ENCODE data around the gene FAM118B. TPM values are rescaled to one million over a fixed set of nuclear protein-coding genes. Genes with fewer than 3 reads are reported as not detected.

The FAM118B gene
- total and polyA plus RNA-seq, 2 of the 8 experiments (the other 6 are each of a cell fraction or from before 2014, with no cell fraction given), result 25.3 to 48.3 TPM

DNA sequence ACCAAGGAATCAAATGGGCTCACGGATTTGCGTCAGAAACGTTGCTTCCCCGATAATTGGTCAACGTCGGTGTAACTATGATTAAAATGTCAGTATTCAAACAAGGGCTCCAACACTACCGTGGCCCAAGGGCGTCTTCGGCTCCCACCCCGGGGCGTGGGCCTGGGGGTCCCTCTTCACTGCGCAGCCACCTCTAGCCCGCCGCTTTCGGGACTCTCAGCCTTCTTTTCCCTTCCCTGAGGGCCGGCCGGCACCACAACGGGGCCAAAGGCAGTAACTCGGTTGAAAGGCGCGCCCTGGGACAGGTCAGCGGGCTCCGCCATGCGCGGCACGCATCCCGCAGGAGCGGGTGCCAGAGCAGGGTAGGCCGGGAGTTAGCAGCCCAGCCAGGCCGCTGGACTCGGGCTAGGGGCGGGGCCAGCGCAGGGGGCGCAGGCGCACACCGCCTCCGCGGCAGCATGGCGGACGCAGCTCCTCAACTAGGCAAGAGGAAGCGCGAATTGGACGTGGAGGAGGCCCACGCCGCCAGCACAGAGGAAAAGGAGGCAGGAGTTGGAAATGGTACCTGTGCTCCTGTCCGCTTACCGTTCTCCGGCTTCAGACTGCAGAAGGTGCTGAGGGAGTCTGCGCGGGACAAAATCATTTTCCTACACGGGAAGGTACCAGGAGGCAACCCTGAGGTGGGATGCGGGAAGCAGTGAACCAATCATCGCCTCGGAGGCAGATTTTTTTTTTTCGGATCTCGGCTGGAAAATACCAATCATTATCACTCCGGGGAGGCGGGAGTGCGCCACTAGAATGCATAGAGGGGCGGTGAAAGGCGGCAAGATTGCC is 92.3 kb downstream of the FAM118B start, which contains the start of gene DCPS (continued):
- no peak for TF ChIP-seq ATF2 (IDR thresholded peaks at IDR 0.05; ENCODE audit: low read length)
- TF ChIP-seq EP300 (IDR thresholded peaks at IDR 0.05; ENCODE audit: borderline replicate concordance in 1 of 2, low read depth in 2 of 2, low read length in 2 of 2), result peak in 1 of 2 experiments; percentile 62; a peak in 1 of 3 replicates
- no peak for TF ChIP-seq CEBPB (IDR thresholded peaks at IDR 0.05; ENCODE audit: low read depth, low read length)
- TF ChIP-seq POLR2A (IDR thresholded peaks at IDR 0.05; ENCODE audit: control extremely low read depth in 1 of 2, low read depth in 2 of 2, low read length in 2 of 2), result peak; percentile 93 to 99
- TF ChIP-seq ASH2L (IDR thresholded peaks at IDR 0.05; ENCODE audit: low read length), result peak; percentile 91
- TF ChIP-seq EZH2 (IDR thresholded peaks at IDR 0.05; ENCODE audit: low read depth, low read length, severe bottlenecking), result no peak
- TF ChIP-seq TAF1 (IDR thresholded peaks at IDR 0.05; ENCODE audit: low read depth, low read length), result peak; percentile 97
- TF ChIP-seq BRCA1 (IDR thresholded peaks at IDR 0.05; ENCODE audit: low read depth, low read length), result no peak
- peak; percentile 49; the same call in 1 of the 2 replicates for TF ChIP-seq KDM5A (IDR thresholded peaks at IDR 0.05; ENCODE audit: low read length)
- peak; percentile 61 for TF ChIP-seq NRF1 (IDR thresholded peaks at IDR 0.05; ENCODE audit: low read depth, low read length)
- TF ChIP-seq KDM4A (IDR thresholded peaks at IDR 0.05; ENCODE audit: low read depth, low read length, severe bottlenecking), result peak; percentile 87
- TF ChIP-seq FOSL1 (IDR thresholded peaks at IDR 0.05; ENCODE audit: insufficient read depth, low read depth, low read length), result no peak
- no peak for TF ChIP-seq SIRT6 (IDR thresholded peaks at IDR 0.05; ENCODE audit: low read length)
- no peak for TF ChIP-seq SIX5 (IDR thresholded peaks at IDR 0.05; ENCODE audit: low read depth, low read length)
- no peak for TF ChIP-seq RNF2 (IDR thresholded peaks at IDR 0.05; ENCODE audit: borderline replicate concordance, low read depth, low read length, missing control alignments, poor library complexity, severe bottlenecking)
- TF ChIP-seq CTBP2 (IDR thresholded peaks at IDR 0.05; ENCODE audit: borderline replicate concordance, insufficient read depth, insufficient read length, low read length), result peak; percentile 75
- no peak for TF ChIP-seq SAP30 (IDR thresholded peaks at IDR 0.05; ENCODE audit: insufficient read depth, insufficient replicate concordance, low read length)
- TF ChIP-seq SIN3A (conservative IDR thresholded peaks at IDR 0.05 in 1 of 2, IDR thresholded peaks at IDR 0.05 in 1 of 2; ENCODE audit: low read depth in 1 of 2, low read length in 2 of 2), result peak in 1 of 2 experiments; percentile 82; a peak in 2 of 4 replicates
- peak; percentile 83 for TF ChIP-seq TBP (IDR thresholded peaks at IDR 0.05; ENCODE audit: low read depth, low read length)
- no peak for TF ChIP-seq MAFK (IDR thresholded peaks at IDR 0.05; ENCODE audit: low read depth, low read length)
- peak; percentile 74 for TF ChIP-seq JUND (IDR thresholded peaks at IDR 0.05; ENCODE audit: low read length)
